ENCODE results near the gene MGAT4B. TPM values are rescaled to one million over a fixed set of nuclear protein-coding genes. Genes with fewer than 3 reads are reported as not detected.

Gene MGAT4B
- total and polyA plus RNA-seq, 7 donors: 27.8 to 241 (median 56.8) TPM

- no peaks in the 10 kb centered on the region for H3K27me3 ChIP-seq
- intact Hi-C loops (cut with DNase I): loop anchor here (5.0 kb wide), 1 partner anchor 33 kb away; the partner anchor contains the start of gene MRNIP
- DNase-seq: peak; percentile 61
- H3K4me3 ChIP-seq: peak overlapping the region in 1 of 4 donors; percentile 97
- peak overlapping the region in 2 of 4 donors; percentile 14 to 99 for H3K27ac ChIP-seq
- H3K36me3 ChIP-seq: peaks cover 42 to 68% (median 51%) of the 10 kb centered on the region in 4 donors
- TF ChIP-seq CTCF (IDR thresholded peaks at IDR 0.05) (no peak), POLR2AphosphoS5 (IDR thresholded peaks at IDR 0.05) (no peak), POLR2A (IDR thresholded peaks at IDR 0.05) (no peak), EP300 (IDR thresholded peaks at IDR 0.05) (no peak)
- WGBS, 2 donors: 82 to 91% methylated on average over 22 of the region's 22 CpGs
- peaks cover 0 to 80% (median 72%) of the 10 kb centered on the region in 4 donors for H3K4me1 ChIP-seq
- H3K9me3 ChIP-seq: no peaks in the 10 kb centered on the region
Measured at GRCh38 chr5:179823937-179824744, 17.5 kb upstream of the MGAT4B start.

DNA sequence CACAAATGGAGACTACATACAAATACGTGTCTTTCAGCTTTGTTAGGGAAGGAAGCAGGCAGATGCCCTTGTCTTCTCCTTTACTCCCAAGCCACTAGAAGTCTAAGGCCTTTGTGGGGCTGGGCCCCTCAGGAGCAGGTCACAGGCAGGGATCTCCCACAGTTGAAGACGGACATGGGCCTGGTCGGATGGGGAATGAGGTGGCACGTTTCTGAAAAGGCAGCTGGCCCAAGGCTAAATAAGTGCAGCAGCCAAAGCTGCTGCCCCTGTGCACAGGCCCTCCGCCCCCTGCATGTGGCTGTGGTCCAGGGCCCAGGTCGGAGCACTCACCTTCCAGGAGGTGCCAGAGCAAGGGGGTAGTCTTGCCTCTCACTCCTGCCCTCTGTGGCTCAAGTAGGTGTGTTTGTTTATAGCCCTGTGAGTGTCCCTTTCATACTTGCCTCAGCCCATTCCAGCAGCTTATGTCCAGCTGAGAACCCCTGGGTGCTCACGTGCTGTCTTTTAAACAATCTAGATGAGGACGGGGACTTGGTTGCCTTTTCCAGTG, 15.9 kb upstream of the MGAT4B start:
- DNase-seq: peak; percentile 66
- peak overlapping the region; percentile 97 to 100 (median 99) for H3K27ac ChIP-seq
- peaks cover 0 to 86% (median 80%) of the 10 kb centered on the region in 4 donors for H3K4me1 ChIP-seq
- TF ChIP-seq POLR2AphosphoS5 (IDR thresholded peaks at IDR 0.05) (no peak), EP300 (IDR thresholded peaks at IDR 0.05) (no peak), CTCF (IDR thresholded peaks at IDR 0.05) (no peak)
- H3K9me3 ChIP-seq: no peaks in the 10 kb centered on the region
- no peaks in the 10 kb centered on the region for H3K27me3 ChIP-seq
- H3K36me3 ChIP-seq: peaks cover 30 to 52% (median 40%) of the 10 kb centered on the region in 4 donors
- WGBS, 2 donors: 41 to 67% methylated on average over 8 of the region's 8 CpGs
- intact Hi-C loops (cut with DNase I): loop anchor here (5.0 kb wide), 1 partner anchor 35 kb away; the partner anchor contains the start of gene MRNIP
- peak overlapping the region; percentile 68 to 99 (median 97) for H3K4me3 ChIP-seq

- peaks cover 27 to 48% (median 36%) of the 10 kb centered on the region in 4 donors for H3K36me3 ChIP-seq
- no peaks in the 10 kb centered on the region for H3K9me3 ChIP-seq
- no peak for DNase-seq
- no peak for TF ChIP-seq CTCF (IDR thresholded peaks at IDR 0.05)
- TF ChIP-seq POLR2AphosphoS5 (IDR thresholded peaks at IDR 0.05): no peak
- no peak for TF ChIP-seq POLR2A (IDR thresholded peaks at IDR 0.05)
- TF ChIP-seq EP300 (IDR thresholded peaks at IDR 0.05): no peak
- H3K27ac ChIP-seq: peak overlapping the region; percentile 97 to 100 (median 99)
- intact Hi-C loops (cut with DNase I): loop anchor here (5.0 kb wide), 1 partner anchor 35 kb away; the partner anchor contains the start of gene MRNIP
- H3K4me1 ChIP-seq: peaks cover 0 to 86% (median 80%) of the 10 kb centered on the region in 4 donors
- no peaks in the 10 kb centered on the region for H3K27me3 ChIP-seq
- 14 to 49% methylated on average over 3 of the region's 3 CpGs for WGBS, 2 donors
- H3K4me3 ChIP-seq: peak overlapping the region; percentile 68 to 99 (median 97)
Measured at GRCh38 chr5:179822059-179822432, 15.4 kb upstream of the MGAT4B start.

- TF ChIP-seq POLR2A (IDR thresholded peaks at IDR 0.05) (peak; percentile 79 to 82), CTCF (IDR thresholded peaks at IDR 0.05) (no peak), EP300 (IDR thresholded peaks at IDR 0.05) (no peak), POLR2AphosphoS5 (IDR thresholded peaks at IDR 0.05) (peak; percentile 95 to 97 (median 97))
- H3K4me1 ChIP-seq: peaks cover 0 to 86% (median 78%) of the 10 kb centered on the region in 4 donors
- peaks cover 27 to 42% (median 30%) of the 10 kb centered on the region in 4 donors for H3K36me3 ChIP-seq
- H3K27me3 ChIP-seq: no peaks in the 10 kb centered on the region
- H3K4me3 ChIP-seq: peak overlapping the region; percentile 68 to 99 (median 97)
- WGBS, 2 donors: 0% methylated on average over 54 of the region's 54 CpGs
- DNase-seq: peak; percentile 99
- peak overlapping the region; percentile 97 to 100 (median 99) for H3K27ac ChIP-seq
- no peaks in the 10 kb centered on the region for H3K9me3 ChIP-seq
- intact Hi-C loops (cut with DNase I): loop anchor here (2.0 to 5.0 kb wide), 2 partner anchors 15 to 36 kb away; partner anchors contain the start of genes MGAT4B and MRNIP
Measured at GRCh38 chr5:179821298-179822058, 14.8 kb upstream of the MGAT4B start.

Measured in sigmoid colon (tissue), 7 donors.